ENCODE measurements around the gene KLHL29. TPM values are rescaled to one million over a fixed set of nuclear protein-coding genes. Genes with fewer than 3 reads are reported as not detected.

Gene KLHL29
- total RNA-seq, 1 experiment from 2014 or later = 2.6 TPM

DNA sequence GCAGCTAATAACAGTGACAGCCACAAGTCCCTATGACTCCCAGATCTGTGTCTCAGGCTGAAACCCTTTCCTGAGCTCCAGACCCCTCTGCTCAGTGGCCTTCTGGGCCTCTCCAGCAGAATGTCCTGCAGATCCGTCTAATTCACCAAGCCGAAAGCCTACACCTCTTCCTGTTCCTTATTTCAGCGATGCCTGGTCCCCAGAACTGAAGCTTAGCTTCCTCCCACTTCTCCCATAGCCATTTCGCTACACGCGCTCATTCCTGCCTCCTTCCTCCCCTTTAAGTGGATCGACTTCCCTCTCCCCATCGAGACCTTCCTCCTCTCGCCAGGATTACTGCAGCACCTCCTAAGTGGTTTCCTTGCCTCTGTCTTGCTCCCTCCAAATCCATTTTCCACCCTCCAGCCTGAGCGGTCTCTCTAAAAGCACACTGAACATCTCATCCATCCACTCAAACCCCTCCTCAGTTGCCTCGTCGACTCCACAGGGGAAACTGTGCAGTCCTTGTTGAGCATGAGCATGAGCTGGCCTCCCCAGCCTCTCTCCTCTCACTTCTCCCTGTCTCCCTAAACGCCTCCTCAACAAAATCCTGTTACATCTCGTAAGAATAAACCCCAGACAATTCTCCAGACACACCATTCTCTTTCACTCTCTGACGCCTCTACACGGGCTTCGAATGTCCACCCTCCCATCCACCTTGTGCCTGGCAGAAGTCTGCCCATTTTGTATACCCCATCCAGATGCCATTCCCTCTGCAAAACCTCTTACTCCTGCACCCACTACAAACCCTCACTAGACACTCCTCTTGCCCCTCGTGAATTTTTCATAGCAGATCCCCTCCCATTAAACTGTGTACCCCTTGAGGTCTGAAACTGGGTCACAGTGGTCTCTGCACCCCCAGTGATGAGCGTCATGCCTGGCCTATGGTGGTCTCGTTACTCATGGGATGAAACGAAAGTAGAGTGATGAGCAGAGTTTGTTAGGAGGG lies 309.4 kb downstream of the KLHL29 start:
- Histone ChIP-seq H3K79me2 (ENCODE audit: low read length) (no peaks in the 10 kb centered on the region), H3K9ac (ENCODE audit: low read length) (no peak overlapping the region), H3K4me3 (ENCODE audit: low read length) (no peak overlapping the region), H3K27me3 (ENCODE audit: low read length) (no peaks in the 10 kb centered on the region), H3K4me2 (ENCODE audit: low read length) (no peak overlapping the region), H3K36me3 (ENCODE audit: low read depth, low read length) (no peaks in the 10 kb centered on the region), H3F3A (ENCODE audit: low read length, unreplicated experiment) (no peaks in the 10 kb centered on the region), H3K27ac (ENCODE audit: low read length) (no peak overlapping the region), H3K9me3 (ENCODE audit: low read length) (no peaks in the 10 kb centered on the region), H2AFZ (ENCODE audit: low read length) (no peak overlapping the region), H4K20me1 (ENCODE audit: low read length) (no peaks in the 10 kb centered on the region), H3K4me1 (ENCODE audit: insufficient read depth, low read length) (peaks cover 17% of the 10 kb centered on the region), H3K9me2 (replicated peaks; ENCODE audit: low read length) (no peaks in the 10 kb centered on the region)
- TF ChIP-seq EZH2 (IDR thresholded peaks at IDR 0.05; ENCODE audit: low read length, unreplicated experiment) (no peak), CTCF (conservative IDR thresholded peaks at IDR 0.05; ENCODE audit: low read depth, low read length) (no peak), EZH2phosphoT487 (IDR thresholded peaks at IDR 0.05; ENCODE audit: borderline replicate concordance, low read length) (no peak)
- no TSS peak for BruUV-seq (replicated peaks)
- POLR2A ChIA-PET (ENCODE audit: unreplicated experiment) = no interaction called here
- CTCF ChIA-PET = no interaction called here
- intact Hi-C loops (cut with micrococcal nuclease) = no loop called here
- ATAC-seq (no peak), DNase-seq (no peak)

DNA sequence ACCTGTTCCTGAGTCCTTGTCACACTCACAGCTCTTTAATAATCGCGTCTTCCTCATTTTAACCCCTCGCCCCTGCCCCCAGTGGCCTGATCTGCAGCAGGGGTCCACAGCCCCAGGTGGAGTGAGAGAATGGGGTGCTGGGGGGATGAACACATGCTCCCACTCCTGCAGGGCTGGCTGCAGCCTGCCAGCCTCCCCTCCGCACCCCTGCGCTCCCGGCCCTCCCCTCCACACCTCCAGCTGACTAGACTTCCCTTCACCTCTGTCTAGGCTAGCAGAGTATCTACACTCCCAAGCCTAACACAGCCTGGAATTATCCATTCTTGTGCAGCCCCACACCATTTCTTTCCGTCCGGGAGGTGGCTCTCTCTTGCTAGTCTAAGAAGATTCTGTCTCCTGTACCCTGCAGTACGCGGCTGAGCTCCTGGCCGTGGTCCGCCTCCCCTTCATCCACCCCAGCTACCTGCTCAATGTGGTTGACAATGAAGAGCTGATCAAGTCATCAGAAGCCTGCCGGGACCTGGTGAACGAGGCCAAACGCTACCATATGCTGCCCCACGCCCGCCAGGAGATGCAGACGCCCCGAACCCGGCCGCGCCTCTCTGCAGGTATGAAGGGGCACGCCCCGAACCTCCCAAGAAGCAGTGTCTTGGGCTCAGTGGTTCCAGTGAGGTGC lies 310.4 kb downstream of the KLHL29 start:
- H3K4me2 ChIP-seq (ENCODE audit: low read length) = no peak overlapping the region
- H3K9me3 ChIP-seq (ENCODE audit: low read length) = no peaks in the 10 kb centered on the region
- H3K9ac ChIP-seq (ENCODE audit: low read length) = no peak overlapping the region
- DNase-seq = no peak
- peaks cover 17% of the 10 kb centered on the region for H3K4me1 ChIP-seq (ENCODE audit: insufficient read depth, low read length)
- H3K36me3 ChIP-seq (ENCODE audit: low read depth, low read length) = no peaks in the 10 kb centered on the region
- intact Hi-C loops (cut with micrococcal nuclease) = no loop called here
- no peak overlapping the region for H2AFZ ChIP-seq (ENCODE audit: low read length)
- no peaks in the 10 kb centered on the region for H3K79me2 ChIP-seq (ENCODE audit: low read length)
- H3F3A ChIP-seq (ENCODE audit: low read length, unreplicated experiment) = no peaks in the 10 kb centered on the region
- H3K27ac ChIP-seq (ENCODE audit: low read length) = no peak overlapping the region
- H3K27me3 ChIP-seq (ENCODE audit: low read length) = no peaks in the 10 kb centered on the region
- ChIA-PET CTCF (no interaction called here), POLR2A (ENCODE audit: unreplicated experiment) (no interaction called here)
- no peaks in the 10 kb centered on the region for H4K20me1 ChIP-seq (ENCODE audit: low read length)
- TF ChIP-seq CTCF (conservative IDR thresholded peaks at IDR 0.05; ENCODE audit: low read depth, low read length) = no peak
- TF ChIP-seq EZH2phosphoT487 (IDR thresholded peaks at IDR 0.05; ENCODE audit: borderline replicate concordance, low read length) = no peak
- no peak for TF ChIP-seq EZH2 (IDR thresholded peaks at IDR 0.05; ENCODE audit: low read length, unreplicated experiment)
- no peak for ATAC-seq
- no peaks in the 10 kb centered on the region for H3K9me2 ChIP-seq (replicated peaks; ENCODE audit: low read length)
- no TSS peak for BruUV-seq (replicated peaks)
- H3K4me3 ChIP-seq (ENCODE audit: low read length) = no peak overlapping the region
